CD1c-positive myeloid dendritic cell (primary cell): ENCODE results near the gene C4orf17.
"Not testable (repeated sequence)": the region's sequence is repeated elsewhere in the genome, so short reads cannot be mapped to it uniquely, and the experiment has no call there.

Experiments
- DNase-seq: peaks from one replicate; pipeline ENCODE4 v3.0.0-alpha.2; 2016; ENCODE audit errors: extremely low spot score

The C4orf17 gene

GRCh38 chr4:99510721-99511120 lies at the start of gene C4orf17:
C4orf17 (plus strand) TSS chr4:99511021; CDS start chr4:99513082, 2,061 bp downstream.
- DNase-seq, result no peak

GRCh38 chr4:99461623-99462401 lies 49.0 kb upstream of the C4orf17 start:
- no peak for DNase-seq

GRCh38 chr4:99462875-99463464 lies 47.9 kb upstream of the C4orf17 start:
- DNase-seq, result peak; percentile 65

- DNase-seq, result peak; percentile 23
Measured at GRCh38 chr4:99463566-99463965, 47.3 kb upstream of the C4orf17 start.

- DNase-seq, result no peak
Measured at GRCh38 chr4:99467887-99468286, 42.9 kb upstream of the C4orf17 start.

GRCh38 chr4:99468889-99469288 lies 41.9 kb upstream of the C4orf17 start:
- DNase-seq, result no peak

GRCh38 chr4:99471349-99471748 lies 39.5 kb upstream of the C4orf17 start:
- no peak for DNase-seq

- DNase-seq, result no peak
Measured at GRCh38 chr4:99471896-99472295, 38.9 kb upstream of the C4orf17 start.

GRCh38 chr4:99473131-99473530 lies 37.7 kb upstream of the C4orf17 start:
- DNase-seq, result peak; percentile 2

GRCh38 chr4:99483636-99484035 lies 27.2 kb upstream of the C4orf17 start:
- DNase-seq, result no peak

GRCh38 chr4:99485212-99485611 lies 25.6 kb upstream of the C4orf17 start:
- no peak for DNase-seq

- not testable (repeated sequence) for DNase-seq
Measured at GRCh38 chr4:99486648-99487047, 24.2 kb upstream of the C4orf17 start.

GRCh38 chr4:99490286-99490685 lies 20.5 kb upstream of the C4orf17 start:
- no peak for DNase-seq

GRCh38 chr4:99504804-99505502 lies 5.9 kb upstream of the C4orf17 start:
- no peak for DNase-seq

GRCh38 chr4:99506781-99507180 lies 4.0 kb upstream of the C4orf17 start:
- DNase-seq, result no peak

GRCh38 chr4:99507349-99507748 lies 3.5 kb upstream of the C4orf17 start:
- DNase-seq, result no peak

GRCh38 chr4:99507762-99508161 lies 3.1 kb upstream of the C4orf17 start:
- no peak for DNase-seq

- peak; percentile 72 for DNase-seq
Measured at GRCh38 chr4:99518601-99519295, 7.9 kb downstream of the C4orf17 start.

GRCh38 chr4:99529228-99529627 lies 18.4 kb downstream of the C4orf17 start:
- DNase-seq, result no peak

- DNase-seq, result no peak
Measured at GRCh38 chr4:99529956-99530355, 19.1 kb downstream of the C4orf17 start.

- not testable (repeated sequence) for DNase-seq
Measured at GRCh38 chr4:99534699-99535098, 23.9 kb downstream of the C4orf17 start.

GRCh38 chr4:99536271-99536670 lies 25.4 kb downstream of the C4orf17 start:
- no peak for DNase-seq
